Mesendoderm (in vitro differentiated cells): ENCODE data around the gene NEO1.

Experiments
- DNase-seq: peaks from one replicate; pipeline ENCODE4 v3.0.0; 2013
- H2AK5ac ChIP-seq: 2 replicates; pipeline ENCODE4 v1.6.1; 2013; ENCODE audit warnings: low read length, inconsistent platforms
- H2BK120ac ChIP-seq: 2 replicates; pipeline ENCODE4 v1.6.1; 2013; ENCODE audit warnings: low read depth, mild to moderate bottlenecking, low read length, moderate library complexity, mixed read lengths
- H2BK15ac ChIP-seq: replicated peaks from 2 replicates; pipeline ENCODE4 v1.6.1; 2013; ENCODE audit warnings: low read depth, mild to moderate bottlenecking, moderate library complexity
- H2BK5ac ChIP-seq: 2 replicates; pipeline ENCODE4 v1.6.1; 2013; ENCODE audit warnings: low read length, inconsistent platforms
- H3K18ac ChIP-seq: 2 replicates; pipeline ENCODE4 v1.6.1; 2013; ENCODE audit warnings: mild to moderate bottlenecking, low read length, mixed read lengths
- H3K23ac ChIP-seq: one replicate; pipeline ENCODE4 v1.6.1; 2013; ENCODE audit warnings: low read length
- H3K27ac ChIP-seq: 2 replicates; pipeline ENCODE4 v1.5.1; 2013; ENCODE audit warnings: low read depth, mild to moderate bottlenecking, inconsistent platforms, low read length, moderate library complexity
- H3K27me3 ChIP-seq: 2 replicates; pipeline ENCODE4 v1.6.1; 2013; ENCODE audit warnings: low read length, control low read depth, mild to moderate bottlenecking, inconsistent platforms; ENCODE audit not compliant: insufficient read depth, poor library complexity
- H3K36me3 ChIP-seq: 2 replicates; pipeline ENCODE4 v1.6.1; 2013; ENCODE audit warnings: low read length, inconsistent platforms; ENCODE audit not compliant: control insufficient read depth, insufficient read depth
- H3K4ac ChIP-seq: one replicate; pipeline ENCODE4 v1.6.1; 2013; ENCODE audit warnings: low read depth, mild to moderate bottlenecking, low read length, moderate library complexity
- H3K4me1 ChIP-seq: 2 replicates; pipeline ENCODE4 v1.6.1; 2013; ENCODE audit warnings: low read depth, low read length, inconsistent platforms; ENCODE audit not compliant: control insufficient read depth
- H3K4me2 ChIP-seq: 2 replicates; pipeline ENCODE4 v1.6.1; 2013; ENCODE audit warnings: low read length
- H3K4me3 ChIP-seq: 2 replicates; pipeline ENCODE4 v1.5.1; 2013; ENCODE audit warnings: mild to moderate bottlenecking, low read length
- H3K56ac ChIP-seq: one replicate; pipeline ENCODE4 v1.6.1; 2013; ENCODE audit warnings: low read length
- H3K79me1 ChIP-seq: 2 replicates; pipeline ENCODE4 v1.6.1; 2013; ENCODE audit warnings: low read length, inconsistent platforms
- H3K79me2 ChIP-seq: 2 replicates; pipeline ENCODE4 v1.6.1; 2013; ENCODE audit warnings: mild to moderate bottlenecking, low read length; ENCODE audit not compliant: control insufficient read depth, insufficient read depth
- H3K9ac ChIP-seq: 2 replicates; pipeline ENCODE4 v1.6.1; 2013; ENCODE audit warnings: low read length, inconsistent platforms
- H4K5ac ChIP-seq: one replicate; pipeline ENCODE4 v1.6.1; 2013; ENCODE audit warnings: low read length
- H4K8ac ChIP-seq: one replicate; pipeline ENCODE4 v1.6.1; 2013; ENCODE audit warnings: low read depth, mild to moderate bottlenecking, control low read depth, low read length, moderate library complexity
- WGBS: extraction: QIAGEN DNeasy Blood & Tissue Kit; methylation state at CpG from one replicate; pipeline ENCODE4 v1.1.7; 2013; ENCODE audit warnings: low lambda C conversion rate, missing lambda C conversion rate; ENCODE audit not compliant: insufficient coverage; ENCODE audit errors: extremely low coverage; 5-methylcytosine and 5-hydroxymethylcytosine counted together

The NEO1 gene

DNA sequence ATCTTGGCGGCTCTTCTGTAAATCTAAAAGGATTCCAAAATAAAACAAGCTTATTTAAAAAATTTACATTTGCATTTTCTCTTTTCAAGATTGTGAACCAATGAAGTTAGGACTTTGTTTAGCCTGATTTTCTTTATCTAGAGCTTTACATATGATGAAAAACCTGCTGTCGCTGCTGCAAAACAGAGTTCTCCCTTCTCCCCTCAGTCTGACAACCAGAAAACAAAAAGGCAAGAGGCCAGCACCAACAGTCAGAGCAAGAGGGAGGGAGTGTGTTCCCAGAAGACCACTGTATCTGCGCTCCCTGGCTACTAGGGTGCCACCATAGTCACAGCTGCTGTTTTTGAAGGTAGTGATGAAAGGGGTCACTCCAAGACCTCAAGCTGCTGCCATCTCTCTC lies 33.1 kb upstream of the NEO1 start:
- Histone ChIP-seq H3K27me3 (no peaks in the 10 kb centered on the region), H3K4me3 (no peak overlapping the region), H3K4me2 (no peak overlapping the region), H3K18ac (no peak overlapping the region), H3K4ac (no peak overlapping the region), H3K27ac (no peak overlapping the region), H4K5ac (no peak overlapping the region), H2BK15ac (no peak overlapping the region), H4K8ac (no peak overlapping the region), H3K4me1 (no peaks in the 10 kb centered on the region), H2AK5ac (no peak overlapping the region), H3K56ac (no peak overlapping the region), H2BK5ac (no peak overlapping the region), H2BK120ac (no peak overlapping the region), H3K79me2 (no peaks in the 10 kb centered on the region), H3K36me3 (no peaks in the 10 kb centered on the region), H3K79me1 (no peaks in the 10 kb centered on the region), H3K23ac (no peak overlapping the region), H3K9ac (no peak overlapping the region)
- WGBS, result no CpG with 5 or more reads among the region's 3 CpGs
- no peak for DNase-seq

DNA sequence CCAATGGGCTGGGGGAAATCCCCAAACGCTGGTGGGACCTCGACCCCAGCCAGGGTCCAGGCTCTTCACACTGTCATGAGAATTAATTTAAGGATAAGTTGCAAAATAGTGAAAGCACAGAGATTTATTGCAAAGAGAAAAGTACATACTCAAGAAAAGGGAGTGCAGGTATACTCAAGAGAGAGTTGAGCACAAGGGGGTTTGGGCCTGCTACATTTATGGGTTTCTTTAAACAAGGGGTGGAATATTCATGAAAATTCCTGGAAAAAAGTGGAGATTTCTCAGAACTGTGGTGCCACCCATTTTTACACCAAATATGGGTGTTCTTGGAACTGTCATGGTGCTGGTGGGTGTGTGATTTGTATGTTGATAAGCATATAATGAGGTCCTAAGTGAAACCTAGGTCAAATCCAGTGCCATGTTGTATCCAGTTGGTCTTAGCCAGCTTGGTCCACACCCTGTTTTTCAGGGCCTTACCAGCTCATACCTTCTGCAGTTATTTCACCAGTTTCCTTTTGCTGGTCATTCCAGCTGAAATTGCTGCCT lies 32.6 kb upstream of the NEO1 start:
- no peak overlapping the region for H4K5ac ChIP-seq
- H3K4me3 ChIP-seq, result no peak overlapping the region
- no peak overlapping the region for H3K9ac ChIP-seq
- no peak overlapping the region for H3K4me2 ChIP-seq
- H3K56ac ChIP-seq, result no peak overlapping the region
- H2AK5ac ChIP-seq, result no peak overlapping the region
- no CpG with 5 or more reads among the region's 2 CpGs for whole genome bisulfite sequencing
- no peak overlapping the region for H2BK5ac ChIP-seq
- no peak overlapping the region for H3K27ac ChIP-seq
- H3K23ac ChIP-seq, result no peak overlapping the region
- no peak overlapping the region for H3K18ac ChIP-seq
- peak overlapping the region; percentile 7 for H3K4ac ChIP-seq
- no peaks in the 10 kb centered on the region for H3K79me2 ChIP-seq
- H3K27me3 ChIP-seq, result no peaks in the 10 kb centered on the region
- H4K8ac ChIP-seq, result no peak overlapping the region
- DNase-seq, result no peak
- no peaks in the 10 kb centered on the region for H3K79me1 ChIP-seq
- no peaks in the 10 kb centered on the region for H3K4me1 ChIP-seq
- no peak overlapping the region for H2BK15ac ChIP-seq
- H2BK120ac ChIP-seq, result no peak overlapping the region
- no peaks in the 10 kb centered on the region for H3K36me3 ChIP-seq

DNA sequence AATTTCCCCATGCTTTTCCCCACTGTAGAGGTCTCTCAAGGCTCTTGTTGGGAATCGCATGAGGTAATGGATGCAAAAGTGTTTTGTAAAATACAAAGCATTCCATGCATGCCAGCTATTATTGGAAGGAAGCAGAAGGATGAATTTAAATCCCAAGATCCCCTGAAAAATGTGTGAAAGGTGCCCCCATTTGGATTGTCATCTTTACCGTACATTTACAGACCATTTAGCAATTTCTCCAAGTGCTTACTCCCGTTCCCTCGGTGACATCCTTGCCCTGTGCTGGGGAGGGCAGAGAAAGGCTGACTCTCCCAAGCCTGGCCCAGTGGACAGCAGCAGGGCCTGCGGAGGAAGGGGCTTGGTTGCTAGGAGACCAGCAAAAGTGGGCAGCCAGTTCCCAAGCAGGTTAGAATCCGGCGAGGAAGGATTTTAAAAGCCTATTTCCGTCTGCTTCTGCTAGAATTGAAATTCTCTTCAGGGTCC lies 31.1 kb upstream of the NEO1 start:
- H3K4me2 ChIP-seq, result no peak overlapping the region
- no peak overlapping the region for H3K27ac ChIP-seq
- H4K8ac ChIP-seq, result no peak overlapping the region
- no peak overlapping the region for H3K56ac ChIP-seq
- H2AK5ac ChIP-seq, result no peak overlapping the region
- no peak overlapping the region for H2BK120ac ChIP-seq
- no peak overlapping the region for H4K5ac ChIP-seq
- WGBS, result no CpG with 5 or more reads among the region's 8 CpGs
- peak; percentile 67 for DNase-seq
- H3K79me2 ChIP-seq, result no peaks in the 10 kb centered on the region
- H3K27me3 ChIP-seq, result no peaks in the 10 kb centered on the region
- H3K4me3 ChIP-seq, result no peak overlapping the region
- no peak overlapping the region for H3K23ac ChIP-seq
- H3K18ac ChIP-seq, result no peak overlapping the region
- H2BK5ac ChIP-seq, result no peak overlapping the region
- H3K4ac ChIP-seq, result no peak overlapping the region
- no peak overlapping the region for H2BK15ac ChIP-seq
- H3K79me1 ChIP-seq, result no peaks in the 10 kb centered on the region
- no peaks in the 10 kb centered on the region for H3K4me1 ChIP-seq
- H3K36me3 ChIP-seq, result no peaks in the 10 kb centered on the region
- H3K9ac ChIP-seq, result no peak overlapping the region

DNA sequence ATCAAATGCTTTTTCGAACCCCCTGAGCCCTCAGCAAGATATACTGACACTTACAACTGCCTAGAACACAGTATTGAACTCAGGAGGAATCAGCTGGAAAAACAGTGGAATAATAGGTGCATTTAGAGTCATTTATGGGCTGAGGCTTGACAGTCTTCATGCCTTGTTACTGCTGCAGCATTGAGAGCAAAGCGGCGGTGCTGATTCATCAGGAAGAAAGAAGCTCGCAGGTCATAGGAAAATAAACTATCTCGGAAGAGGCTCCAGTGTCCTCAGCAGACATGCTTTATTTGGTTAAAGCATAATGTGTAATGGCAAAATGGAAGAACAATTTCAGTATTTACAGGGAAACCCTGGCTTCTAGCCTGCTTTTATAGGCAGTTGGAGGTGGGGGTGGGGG lies 30.1 kb upstream of the NEO1 start:
- Histone ChIP-seq H3K79me1 (no peaks in the 10 kb centered on the region), H3K18ac (no peak overlapping the region), H2AK5ac (no peak overlapping the region), H3K4ac (no peak overlapping the region), H3K36me3 (no peaks in the 10 kb centered on the region), H3K23ac (no peak overlapping the region), H3K4me2 (no peak overlapping the region), H3K79me2 (no peaks in the 10 kb centered on the region), H3K9ac (no peak overlapping the region), H3K4me3 (no peak overlapping the region), H3K27me3 (no peaks in the 10 kb centered on the region), H3K56ac (no peak overlapping the region), H2BK15ac (no peak overlapping the region), H2BK5ac (no peak overlapping the region), H2BK120ac (no peak overlapping the region), H4K8ac (no peak overlapping the region), H3K27ac (no peak overlapping the region), H4K5ac (no peak overlapping the region), H3K4me1 (no peaks in the 10 kb centered on the region)
- DNase-seq, result no peak
- no CpG with 5 or more reads among the region's 5 CpGs for WGBS

DNA sequence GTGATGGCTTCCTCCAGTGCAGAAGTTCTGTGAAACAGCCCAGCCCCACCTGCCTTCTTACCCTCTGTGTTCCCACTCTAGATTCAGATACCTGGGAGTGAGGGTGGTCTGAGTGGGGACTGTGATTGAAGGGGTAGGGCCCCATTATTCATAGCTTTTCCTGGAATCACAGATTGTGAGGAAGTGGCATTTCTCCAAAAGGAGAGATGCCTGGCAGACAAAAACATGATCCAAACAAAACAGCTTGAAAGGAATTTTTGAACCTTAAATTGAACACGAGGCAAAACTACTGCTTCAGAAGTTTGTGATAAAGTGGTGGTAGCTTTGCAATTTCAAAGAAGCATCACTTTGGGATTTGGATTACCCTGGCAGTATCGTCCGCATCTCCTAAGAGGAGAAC lies 29.2 kb upstream of the NEO1 start:
- no CpG with 5 or more reads among the region's 3 CpGs for WGBS
- Histone ChIP-seq H3K4me2 (no peak overlapping the region), H3K23ac (no peak overlapping the region), H2AK5ac (no peak overlapping the region), H3K56ac (no peak overlapping the region), H3K4me1 (no peaks in the 10 kb centered on the region), H3K9ac (no peak overlapping the region), H3K27me3 (no peaks in the 10 kb centered on the region), H3K36me3 (no peaks in the 10 kb centered on the region), H3K4ac (no peak overlapping the region), H3K18ac (no peak overlapping the region), H2BK120ac (no peak overlapping the region), H4K8ac (no peak overlapping the region), H3K4me3 (no peak overlapping the region), H3K79me1 (no peaks in the 10 kb centered on the region), H2BK15ac (no peak overlapping the region), H2BK5ac (no peak overlapping the region), H4K5ac (no peak overlapping the region), H3K79me2 (no peaks in the 10 kb centered on the region), H3K27ac (no peak overlapping the region)
- no peak for DNase-seq

DNA sequence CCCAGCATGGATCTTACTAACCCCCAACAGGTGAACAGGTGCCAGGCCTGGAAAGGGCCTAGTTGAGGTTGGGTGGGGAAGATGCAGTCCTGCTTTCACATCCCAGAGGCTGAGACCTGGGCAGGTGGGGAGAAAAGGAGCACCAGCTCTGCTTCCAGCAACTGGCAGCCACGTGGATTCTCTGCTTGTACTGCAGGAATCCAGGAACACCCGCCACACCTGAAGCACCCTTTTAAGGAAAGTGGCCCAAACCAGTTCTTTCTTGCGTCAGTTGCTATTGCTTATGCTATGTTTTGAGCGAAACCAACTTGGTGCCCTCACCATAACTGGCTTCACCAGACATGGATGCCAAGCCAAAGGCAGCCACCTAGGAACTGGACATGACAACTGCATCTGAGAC lies 28.1 kb upstream of the NEO1 start:
- peaks cover 2% of the 10 kb centered on the region for H3K4me1 ChIP-seq
- H3K79me2 ChIP-seq, result no peaks in the 10 kb centered on the region
- no peak overlapping the region for H3K4me2 ChIP-seq
- H3K23ac ChIP-seq, result no peak overlapping the region
- no peak overlapping the region for H2BK5ac ChIP-seq
- DNase-seq, result no peak
- no peak overlapping the region for H2BK15ac ChIP-seq
- no peak overlapping the region for H3K56ac ChIP-seq
- no peak overlapping the region for H3K4ac ChIP-seq
- no peak overlapping the region for H4K5ac ChIP-seq
- no peaks in the 10 kb centered on the region for H3K36me3 ChIP-seq
- no peaks in the 10 kb centered on the region for H3K27me3 ChIP-seq
- H2AK5ac ChIP-seq, result no peak overlapping the region
- no CpG with 5 or more reads among the region's 4 CpGs for WGBS
- no peak overlapping the region for H3K9ac ChIP-seq
- no peaks in the 10 kb centered on the region for H3K79me1 ChIP-seq
- no peak overlapping the region for H3K4me3 ChIP-seq
- H3K27ac ChIP-seq, result no peak overlapping the region
- no peak overlapping the region for H4K8ac ChIP-seq
- H2BK120ac ChIP-seq, result no peak overlapping the region
- H3K18ac ChIP-seq, result no peak overlapping the region
